Tibial nerve (tissue), 4 donors: Measurements from ENCODE around the gene MIA2.

Source experiments
- CTCF ChIP-seq, 5 experiments: fragments of 200-600 bp in 3 of 5; fragments of 450-650 bp in 2 of 5; sonication (generic) in 3 of 5; IDR thresholded peaks; one replicate each; pipeline ENCODE4 v1.5.1; 2016 to 2019; ENCODE audit warnings: antibody characterized with exemption in 5 of 5, mild to moderate bottlenecking in 3 of 5, moderate library complexity in 2 of 5
- EP300 ChIP-seq, 2 donors: sonication (generic); formaldehyde crosslinking; IDR thresholded peaks; one replicate each; pipeline ENCODE4 v1.6.1; 2017; ENCODE audit warnings: antibody characterized with exemption in 2 of 2, mild to moderate bottlenecking in 1 of 2
- POLR2A ChIP-seq, 2 donors: fragments of 450-650 bp; IDR thresholded peaks; one replicate each; pipeline ENCODE4 v1.6.1; 2017; ENCODE audit warnings: antibody characterized with exemption in 2 of 2, mild to moderate bottlenecking in 2 of 2, moderate library complexity in 2 of 2

- TF ChIP-seq POLR2A (IDR thresholded peaks at IDR 0.05), result peak in 1 of 2 donors; percentile 52
- peak in 1 of 5 experiments; percentile 5 for TF ChIP-seq CTCF (IDR thresholded peaks at IDR 0.05)
- peak; percentile 72 to 81 for TF ChIP-seq EP300 (IDR thresholded peaks at IDR 0.05)
Measured at GRCh38 chr14:39432179-39432618, 198.5 kb downstream of the MIA2 start, which contains the start of gene FBXO33.
